ENCODE measurements around the gene GALNT10. TPM values are rescaled to one million over a fixed set of nuclear protein-coding genes. Genes with fewer than 3 reads are reported as not detected.

GALNT10 gene
- total RNA-seq, 2 donors from 2014 or later: 21.7 to 27.1 TPM

DNA sequence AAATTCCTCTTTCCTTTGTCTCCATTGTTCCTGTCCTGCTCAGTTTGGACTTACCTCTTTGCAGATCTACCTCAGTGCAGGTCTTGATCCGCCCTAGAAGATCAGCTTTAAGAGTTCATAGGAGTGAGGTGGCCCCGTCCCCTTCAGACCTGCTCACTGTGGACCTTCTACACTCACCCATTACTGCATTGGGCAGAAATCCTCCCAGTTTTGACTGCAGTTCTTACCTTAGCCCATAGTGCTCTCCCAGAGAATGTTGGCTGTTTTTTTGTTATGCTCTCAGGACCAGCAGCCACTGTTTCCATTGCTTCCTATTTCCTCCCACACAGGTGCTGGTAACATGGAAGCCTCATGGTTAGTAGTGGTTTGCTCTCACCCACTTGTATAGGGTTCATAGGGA, 63.3 kb downstream of the GALNT10 start:
- TF ChIP-seq POLR2A (IDR thresholded peaks at IDR 0.05): no peak
- no peak for TF ChIP-seq POLR2AphosphoS5 (IDR thresholded peaks at IDR 0.05)
- TF ChIP-seq, protein P1, sequence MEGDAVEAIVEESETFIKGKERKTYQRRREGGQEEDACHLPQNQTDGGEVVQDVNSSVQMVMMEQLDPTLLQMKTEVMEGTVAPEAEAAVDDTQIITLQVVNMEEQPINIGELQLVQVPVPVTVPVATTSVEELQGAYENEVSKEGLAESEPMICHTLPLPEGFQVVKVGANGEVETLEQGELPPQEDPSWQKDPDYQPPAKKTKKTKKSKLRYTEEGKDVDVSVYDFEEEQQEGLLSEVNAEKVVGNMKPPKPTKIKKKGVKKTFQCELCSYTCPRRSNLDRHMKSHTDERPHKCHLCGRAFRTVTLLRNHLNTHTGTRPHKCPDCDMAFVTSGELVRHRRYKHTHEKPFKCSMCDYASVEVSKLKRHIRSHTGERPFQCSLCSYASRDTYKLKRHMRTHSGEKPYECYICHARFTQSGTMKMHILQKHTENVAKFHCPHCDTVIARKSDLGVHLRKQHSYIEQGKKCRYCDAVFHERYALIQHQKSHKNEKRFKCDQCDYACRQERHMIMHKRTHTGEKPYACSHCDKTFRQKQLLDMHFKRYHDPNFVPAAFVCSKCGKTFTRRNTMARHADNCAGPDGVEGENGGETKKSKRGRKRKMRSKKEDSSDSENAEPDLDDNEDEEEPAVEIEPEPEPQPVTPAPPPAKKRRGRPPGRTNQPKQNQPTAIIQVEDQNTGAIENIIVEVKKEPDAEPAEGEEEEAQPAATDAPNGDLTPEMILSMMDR (IDR thresholded peaks at IDR 0.05): no peak
- DNase-seq (ENCODE audit: low spot score): no peak
- no peak overlapping the region for H3K27ac ChIP-seq
- H3K27me3 ChIP-seq (replicated peaks; ENCODE audit: insufficient read depth): no peaks in the 10 kb centered on the region
- intact Hi-C loops (cut with DNase I): no loop called here
- H3K4me1 ChIP-seq (replicated peaks): no peaks in the 10 kb centered on the region
- WGBS: 100% methylated on average over 2 of the region's 2 CpGs
- H3K9me3 ChIP-seq: no peaks in the 10 kb centered on the region
- no peak overlapping the region for H3K4me3 ChIP-seq
- H3K36me3 ChIP-seq: no peaks in the 10 kb centered on the region

DNA sequence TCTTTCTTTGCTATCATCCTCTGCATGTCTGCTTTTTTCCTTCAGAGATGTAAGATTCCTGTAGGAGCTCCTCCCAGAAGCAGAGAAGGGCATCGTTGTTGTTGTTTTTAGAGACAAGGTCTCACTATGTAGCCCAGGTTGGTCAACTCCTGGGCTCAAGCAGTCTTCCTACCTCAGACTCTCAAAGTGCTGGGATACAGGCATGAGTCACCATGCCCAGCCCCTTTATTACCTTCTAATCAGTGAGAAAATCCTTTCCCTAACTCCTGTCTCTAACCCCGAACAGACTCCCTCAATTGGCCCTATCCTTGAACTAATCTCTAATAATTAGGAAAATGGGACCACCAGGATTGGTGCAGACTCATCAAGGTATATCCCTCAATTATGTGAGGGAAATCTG, 64.4 kb downstream of the GALNT10 start:
- no peak for TF ChIP-seq POLR2AphosphoS5 (IDR thresholded peaks at IDR 0.05)
- no peak for TF ChIP-seq POLR2A (IDR thresholded peaks at IDR 0.05)
- TF ChIP-seq, protein P1 (IDR thresholded peaks at IDR 0.05): no peak
- intact Hi-C loops (cut with DNase I): no loop called here
- H3K4me1 ChIP-seq (replicated peaks): no peaks in the 10 kb centered on the region
- H3K4me3 ChIP-seq: no peak overlapping the region
- no peaks in the 10 kb centered on the region for H3K9me3 ChIP-seq
- no peaks in the 10 kb centered on the region for H3K36me3 ChIP-seq
- H3K27me3 ChIP-seq (replicated peaks; ENCODE audit: insufficient read depth): no peaks in the 10 kb centered on the region
- no peak for DNase-seq (ENCODE audit: low spot score)
- WGBS: 97% methylated on average over 2 of the region's 2 CpGs
- no peak overlapping the region for H3K27ac ChIP-seq

- intact Hi-C loops (cut with DNase I): no loop called here
- Histone ChIP-seq H3K27me3 (replicated peaks; ENCODE audit: insufficient read depth) (no peaks in the 10 kb centered on the region), H3K4me1 (replicated peaks) (no peaks in the 10 kb centered on the region), H3K4me3 (no peak overlapping the region), H3K36me3 (no peaks in the 10 kb centered on the region), H3K27ac (no peak overlapping the region), H3K9me3 (no peaks in the 10 kb centered on the region)
- TF ChIP-seq POLR2A (IDR thresholded peaks at IDR 0.05) (no peak), POLR2AphosphoS5 (IDR thresholded peaks at IDR 0.05) (no peak)
- TF ChIP-seq, protein P1 (IDR thresholded peaks at IDR 0.05): no peak
- DNase-seq (ENCODE audit: low spot score): no peak
- WGBS: 62% methylated on average over 2 of the region's 2 CpGs
Measured at GRCh38 chr5:154257046-154257445, 66.5 kb downstream of the GALNT10 start.

- intact Hi-C loops (cut with DNase I): no loop called here
Measured at GRCh38 chr5:154258531-154259217, 68.1 kb downstream of the GALNT10 start.

More at GRCh38 chr5:154258531-154259217, 68.1 kb downstream of the GALNT10 start:
- Histone ChIP-seq H3K4me3 (no peak overlapping the region), H3K4me1 (replicated peaks) (no peaks in the 10 kb centered on the region), H3K27ac (no peak overlapping the region), H3K27me3 (replicated peaks; ENCODE audit: insufficient read depth) (no peaks in the 10 kb centered on the region), H3K9me3 (no peaks in the 10 kb centered on the region), H3K36me3 (no peaks in the 10 kb centered on the region)
- 78% methylated on average over 2 of the region's 2 CpGs for WGBS
- TF ChIP-seq POLR2AphosphoS5 (IDR thresholded peaks at IDR 0.05) (no peak), POLR2A (IDR thresholded peaks at IDR 0.05) (no peak)
- TF ChIP-seq, protein P1 (IDR thresholded peaks at IDR 0.05): no peak
- DNase-seq (ENCODE audit: low spot score): no peak
